IPS DF 4.7 (cell line): ENCODE results near the gene ITGBL1.

ENCODE experiments used
- DNase-seq: peaks from one replicate; pipeline ENCODE4 v3.0.0-alpha.2; 2013; ENCODE audit warnings: low spot score; ENCODE audit errors: extremely low read depth

The ITGBL1 gene

GRCh38 chr13:101452519-101453485 lies at the start of gene ITGBL1:
Gene ITGBL1, plus strand, starts transcription at chr13:101452675. Its CDS starts 159 bp downstream, at chr13:101452834.
- DNase-seq = no peak

- DNase-seq = no peak
These were observed 45.7 kb upstream of the ITGBL1 start for GRCh38 chr13:101406791-101407190.

GRCh38 chr13:101408154-101408553 lies 44.3 kb upstream of the ITGBL1 start:
- DNase-seq = no peak

- DNase-seq = no peak
These were observed 43.4 kb upstream of the ITGBL1 start for GRCh38 chr13:101408992-101409656.

DNA sequence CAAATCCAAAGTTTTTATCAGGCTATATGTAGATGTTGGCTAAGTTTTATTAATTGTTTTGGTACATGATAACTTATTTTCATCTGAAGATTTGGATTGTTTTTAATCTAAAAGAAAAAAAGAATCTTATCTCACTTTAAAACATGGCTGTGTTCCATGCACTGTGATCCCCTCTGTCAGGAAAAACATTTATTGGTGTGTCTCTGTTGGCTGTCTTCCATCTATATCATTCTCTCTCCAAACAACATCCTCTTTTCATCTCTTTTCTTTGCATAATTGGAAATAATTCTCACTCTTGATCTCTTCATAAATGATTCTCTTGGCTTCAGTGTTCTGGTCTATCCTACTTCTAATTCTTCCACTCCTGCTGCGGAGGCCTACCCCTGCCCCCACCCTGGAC lies 40.4 kb upstream of the ITGBL1 start:
- no peak for DNase-seq

DNA sequence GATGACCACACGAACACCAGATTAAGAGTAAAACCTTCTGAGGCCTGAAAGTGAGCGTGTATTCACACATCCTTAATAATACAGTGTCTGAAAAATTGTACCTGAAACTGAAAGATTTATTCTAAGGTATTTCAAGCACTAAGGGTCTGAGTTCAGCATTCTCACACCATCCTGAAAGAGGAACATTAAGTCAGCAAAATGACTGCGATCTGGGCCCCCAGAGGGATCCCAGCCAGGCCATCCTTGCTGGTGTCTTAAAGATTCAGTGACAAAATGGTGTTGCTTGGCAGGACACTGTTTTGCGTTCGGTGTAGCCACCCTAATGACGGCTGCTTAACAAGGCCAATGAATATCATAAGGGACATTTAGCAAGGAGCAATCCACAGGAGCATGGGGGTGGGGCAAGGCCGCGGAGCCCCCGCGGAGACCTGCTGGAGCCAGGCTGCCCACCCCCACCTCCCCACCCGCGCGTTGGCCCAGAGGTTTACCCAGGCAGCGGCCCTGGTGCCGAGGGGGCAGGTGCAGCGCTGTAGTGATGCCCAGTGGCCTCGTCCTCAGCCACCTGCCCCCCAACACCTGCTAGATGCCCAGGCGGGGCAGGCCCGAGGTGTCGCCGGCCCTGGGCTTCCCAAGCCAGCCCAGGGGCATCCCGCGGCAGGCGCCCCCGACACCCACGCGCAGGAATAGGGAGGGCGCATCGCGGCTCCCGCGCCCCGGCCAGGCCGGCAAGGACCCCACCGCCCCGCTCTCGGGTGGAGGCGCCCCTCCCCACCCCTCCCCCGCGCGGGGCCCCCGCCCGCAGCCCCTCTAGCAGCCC lies 36.9 kb upstream of the ITGBL1 start:
- DNase-seq = no peak

DNA sequence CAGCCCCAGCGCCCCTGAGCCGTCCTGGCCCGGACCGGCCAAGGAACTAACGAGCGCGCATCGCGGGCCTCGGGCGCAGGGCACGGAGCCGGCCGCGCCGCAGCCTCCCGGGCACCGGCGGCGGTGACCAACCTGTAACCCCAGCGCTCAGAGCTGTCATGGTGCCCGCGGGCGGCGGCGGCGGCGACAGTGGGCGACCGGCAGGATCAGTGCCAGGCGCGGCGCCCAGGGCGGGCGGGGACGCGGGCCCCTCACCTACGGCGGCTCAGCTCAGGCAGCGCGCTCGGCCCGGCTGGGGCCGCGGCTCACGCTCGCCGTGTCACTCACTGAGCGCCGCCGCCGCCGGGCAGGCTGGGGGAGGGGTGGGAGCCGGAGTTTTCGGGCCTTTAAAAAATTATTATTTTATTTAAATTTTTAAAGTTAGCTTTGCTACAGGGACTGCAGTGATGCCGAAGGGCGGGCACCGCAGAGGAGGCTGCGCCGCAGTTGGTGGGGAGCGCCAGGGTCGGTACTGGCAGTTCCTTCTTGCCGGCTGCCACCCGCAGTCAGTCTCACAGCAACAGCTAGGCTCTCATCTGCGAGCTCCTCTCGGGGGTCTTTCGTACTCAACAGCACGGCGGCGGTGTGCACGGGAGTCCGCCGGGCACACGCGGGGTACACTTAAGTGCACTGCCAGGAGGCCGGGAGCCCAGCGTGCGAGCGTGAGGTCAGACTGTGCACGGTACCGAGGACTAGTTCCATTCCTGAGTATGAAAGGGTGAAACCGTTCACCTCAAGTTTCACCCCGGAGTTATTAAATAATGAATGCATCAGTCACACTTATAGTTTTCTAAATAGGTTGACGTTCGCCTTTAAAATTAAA lies 36.1 kb upstream of the ITGBL1 start, which contains the start of gene NALCN:
TSS of gene NALCN (minus strand) at position 328 of the 862 bp plus-strand sequence. CDS start 17,382 bp downstream, outside the sequence.
- no peak for DNase-seq

DNA sequence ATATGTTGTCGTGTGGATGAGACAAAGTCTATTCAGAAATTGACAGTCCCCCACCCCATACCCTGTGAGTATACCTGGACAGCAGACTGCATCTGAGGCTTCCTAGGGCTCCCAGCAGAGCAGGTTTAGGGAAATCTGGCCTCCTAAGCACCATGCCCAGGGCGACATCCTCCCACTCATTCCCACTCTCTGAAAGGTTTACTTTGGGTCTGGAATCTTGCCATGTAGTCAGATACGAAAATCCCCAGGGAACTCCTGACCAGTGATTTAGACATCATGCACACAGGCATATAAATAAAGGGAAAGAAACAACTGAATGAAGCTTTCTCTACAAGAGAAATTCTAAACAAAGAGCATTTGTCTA lies 35.5 kb upstream of the ITGBL1 start:
- no peak for DNase-seq

DNA sequence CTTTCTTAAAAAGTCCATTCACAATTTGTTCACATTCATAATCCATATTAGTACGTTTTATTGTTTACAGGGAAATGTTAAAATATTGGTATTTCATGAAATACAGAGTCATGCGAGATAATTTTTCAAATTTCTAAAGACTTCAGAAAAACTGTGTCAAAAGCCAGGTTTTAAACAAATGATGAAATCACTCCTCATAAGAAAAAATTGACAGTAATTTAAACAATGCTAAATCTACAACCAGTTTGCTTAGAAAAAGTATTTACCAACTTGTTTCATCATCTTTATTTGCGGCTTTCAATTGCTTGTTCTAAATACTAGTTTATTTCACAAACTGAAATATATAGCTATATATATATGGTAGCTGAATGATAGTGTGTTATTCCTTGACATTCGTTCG lies 35.0 kb upstream of the ITGBL1 start:
- no peak for DNase-seq

DNA sequence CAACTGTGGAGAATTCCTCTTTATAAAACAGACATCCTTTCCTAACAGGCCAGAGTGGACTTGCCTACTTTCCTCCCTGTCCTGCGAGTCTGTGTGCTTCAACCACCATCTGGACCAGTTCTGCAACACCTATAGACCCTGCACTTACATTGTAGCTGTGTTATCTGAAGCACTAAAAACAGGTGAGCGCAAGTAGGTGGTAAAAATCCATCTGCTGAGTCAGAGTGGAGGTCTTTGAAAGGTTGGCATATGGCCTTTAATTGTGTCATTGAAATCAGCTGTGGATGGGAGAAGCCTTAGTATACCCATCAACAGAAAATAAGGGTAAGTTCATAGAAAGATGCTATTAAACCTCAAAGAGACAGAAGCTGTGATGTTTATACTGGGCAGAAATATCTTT lies 28.6 kb upstream of the ITGBL1 start:
- no peak for DNase-seq

DNA sequence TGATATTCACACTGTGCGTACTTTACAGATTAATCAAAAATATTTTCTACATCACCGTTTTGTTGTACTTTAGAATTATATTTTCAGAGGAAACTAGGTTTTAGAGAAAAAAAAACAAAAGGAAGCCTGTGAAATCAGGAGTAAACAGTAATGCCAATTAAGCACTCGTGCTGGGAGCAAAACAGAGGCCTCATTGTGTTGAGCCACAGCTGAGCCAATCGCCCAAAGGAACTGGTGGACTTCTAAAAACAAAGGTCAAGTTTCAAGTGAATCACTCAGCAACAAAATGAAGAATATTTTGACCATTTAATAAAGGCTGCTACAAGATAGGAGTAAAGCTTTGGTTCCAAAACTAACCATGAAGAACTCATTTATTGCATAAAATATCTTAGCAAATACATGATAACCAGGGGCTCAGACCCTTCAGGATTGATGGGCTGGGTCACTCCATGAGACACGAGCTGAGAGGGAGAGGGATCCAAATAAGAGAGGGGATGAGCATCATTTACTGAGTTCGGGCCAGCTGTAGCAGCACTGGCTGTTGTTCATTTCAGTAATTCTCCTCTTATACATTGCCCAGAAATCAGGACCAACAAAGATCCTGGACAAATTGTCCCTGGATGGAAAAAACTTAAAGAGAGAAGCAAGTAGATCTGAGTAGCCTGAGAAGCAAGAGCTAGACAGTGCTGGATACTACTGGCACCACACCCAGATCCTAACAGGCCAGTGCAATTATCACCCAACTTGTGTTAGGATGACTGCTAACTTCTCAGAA lies 27.9 kb upstream of the ITGBL1 start:
- DNase-seq = no peak

GRCh38 chr13:101425156-101425471 lies 27.4 kb upstream of the ITGBL1 start:
- no peak for DNase-seq

DNA sequence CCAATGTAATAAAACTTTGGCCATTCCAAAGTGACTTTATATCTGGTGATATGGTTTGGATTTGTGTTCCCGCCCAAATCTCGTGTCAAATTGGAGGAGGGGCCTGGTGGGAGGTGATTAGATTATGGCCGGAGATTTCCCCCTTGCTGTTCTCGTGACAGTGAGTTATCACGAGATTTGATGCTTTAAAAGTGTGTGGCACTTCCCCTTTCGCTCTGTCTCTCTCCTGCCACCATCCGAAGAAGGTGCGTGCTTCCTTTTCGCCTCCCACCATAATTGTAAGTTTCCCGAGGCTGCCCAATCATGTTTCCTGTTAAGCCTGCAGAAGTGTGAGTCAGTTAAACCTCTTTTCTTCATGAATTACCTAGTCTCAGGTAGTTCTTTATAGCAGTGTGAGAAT lies 26.9 kb upstream of the ITGBL1 start:
- no peak for DNase-seq

- DNase-seq = no peak
These were observed 22.7 kb upstream of the ITGBL1 start for GRCh38 chr13:101429733-101430132.

- DNase-seq = no peak
These were observed 18.6 kb upstream of the ITGBL1 start for GRCh38 chr13:101433895-101434294.

DNA sequence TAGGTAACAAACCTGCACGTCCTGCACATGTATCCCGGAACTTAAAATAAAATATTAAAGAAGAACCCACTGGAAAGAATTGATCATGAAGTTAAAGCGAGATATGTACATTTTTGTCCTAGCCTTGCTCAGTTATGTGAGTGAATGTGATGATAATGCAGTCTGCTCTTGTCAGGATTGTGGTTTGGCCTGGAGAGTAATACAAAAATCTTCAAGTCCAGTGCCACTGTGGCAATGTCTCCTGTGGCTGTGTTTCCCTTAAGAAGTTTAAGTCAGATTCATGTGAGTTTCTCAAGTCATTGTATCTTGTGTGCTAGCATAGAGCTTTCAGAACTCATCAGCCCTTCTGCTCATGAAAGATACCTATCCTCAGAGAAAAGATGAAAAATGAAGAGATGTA lies 18.0 kb upstream of the ITGBL1 start:
- no peak for DNase-seq

- no peak for DNase-seq
These were observed 4.6 kb upstream of the ITGBL1 start for GRCh38 chr13:101447852-101448251.

DNA sequence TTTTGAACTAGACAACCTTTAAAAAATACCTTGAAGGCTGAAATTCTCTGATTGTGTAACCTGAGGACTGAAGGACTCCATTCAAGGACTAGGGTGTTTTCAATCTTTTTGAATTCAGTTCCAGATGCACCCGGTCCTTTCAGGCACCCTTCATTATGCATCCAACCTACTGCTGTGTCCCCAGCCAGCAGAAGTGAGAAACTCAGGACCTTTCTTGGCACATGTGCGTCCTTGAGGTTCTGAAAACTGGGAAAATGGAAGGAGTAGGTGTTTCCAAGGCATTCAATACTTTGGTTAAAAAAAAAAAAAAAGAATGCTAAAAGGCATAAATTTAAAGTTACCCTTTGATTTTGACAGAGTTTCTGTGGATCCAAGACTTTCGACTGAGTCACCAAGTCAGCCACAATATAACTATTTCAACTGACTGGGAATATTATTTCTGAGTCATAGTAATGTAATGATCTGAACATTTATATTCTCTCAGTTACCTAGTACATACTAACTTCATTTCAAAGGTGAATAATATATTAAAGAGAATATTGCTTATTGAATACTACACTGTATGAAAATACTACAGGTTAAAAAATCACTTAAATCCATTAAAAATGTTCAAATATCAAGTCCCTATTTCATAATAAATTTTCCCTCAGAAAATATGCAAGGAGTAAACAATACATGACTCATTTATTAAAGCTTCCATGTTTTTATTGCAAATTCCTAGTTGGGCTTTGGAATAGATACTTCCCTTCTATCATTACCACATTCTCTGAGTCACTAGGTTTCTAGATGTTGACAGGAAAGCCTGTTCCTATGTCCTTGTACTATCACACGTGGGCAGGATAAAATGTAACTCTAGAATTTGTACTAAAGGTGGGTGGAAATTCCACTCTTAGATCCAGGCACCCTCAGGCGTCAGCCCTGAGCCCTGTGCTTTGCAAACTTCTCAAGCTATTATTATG lies 2.4 kb upstream of the ITGBL1 start:
- DNase-seq = no peak

GRCh38 chr13:101450749-101451130 lies 1.7 kb upstream of the ITGBL1 start:
- no peak for DNase-seq
